IPS-11a (cell line): ENCODE data around the gene TRAPPC3L.
"Not testable (repeated sequence)": the region's sequence is repeated elsewhere in the genome, so short reads cannot be mapped to it uniquely, and the experiment has no call there.

ENCODE experiments used
- H3K4me3 ChIP-seq: one replicate; pipeline ENCODE4 v1.5.1; 2013; ENCODE audit warnings: low read depth, low read length, control low read depth

The TRAPPC3L gene

DNA sequence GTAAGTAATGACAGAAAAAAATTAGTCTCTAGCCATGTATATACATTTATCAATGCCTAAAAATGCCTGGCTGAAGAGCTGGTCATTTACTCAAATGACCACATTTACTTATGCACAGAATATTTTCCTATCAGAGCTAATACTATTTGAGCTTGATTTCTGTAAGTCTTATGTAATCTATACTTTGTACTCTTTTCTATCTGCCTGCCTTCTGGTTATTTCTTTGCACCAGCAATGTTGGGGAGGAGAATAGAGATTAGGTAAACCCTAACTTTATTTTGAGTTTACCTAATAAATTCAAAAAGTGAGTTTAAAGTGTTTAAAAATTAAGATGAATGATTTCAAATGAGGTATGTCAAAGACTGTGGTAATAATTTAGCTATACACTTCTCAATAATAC lies 30.3 kb downstream of the TRAPPC3L start:
- no peak overlapping the region for H3K4me3 ChIP-seq

DNA sequence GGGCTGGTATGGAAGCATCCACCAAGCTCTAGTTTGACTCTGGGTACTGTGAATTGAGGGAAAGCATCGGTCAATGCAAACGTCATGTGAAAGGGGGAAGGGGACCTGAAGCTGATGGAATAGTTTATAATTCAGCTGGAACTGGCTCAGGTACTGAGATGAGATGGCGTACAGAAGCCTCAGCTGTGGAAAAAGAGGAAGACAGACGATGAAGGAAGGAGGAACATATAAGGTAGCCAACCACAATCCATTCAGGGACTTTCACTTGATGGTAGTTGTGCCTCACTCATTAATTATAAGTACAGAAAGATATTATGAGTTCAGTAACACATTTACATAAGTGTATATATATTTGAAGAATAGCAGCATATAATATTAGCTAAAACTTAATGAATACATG lies 31.4 kb downstream of the TRAPPC3L start:
- no peak overlapping the region for H3K4me3 ChIP-seq

DNA sequence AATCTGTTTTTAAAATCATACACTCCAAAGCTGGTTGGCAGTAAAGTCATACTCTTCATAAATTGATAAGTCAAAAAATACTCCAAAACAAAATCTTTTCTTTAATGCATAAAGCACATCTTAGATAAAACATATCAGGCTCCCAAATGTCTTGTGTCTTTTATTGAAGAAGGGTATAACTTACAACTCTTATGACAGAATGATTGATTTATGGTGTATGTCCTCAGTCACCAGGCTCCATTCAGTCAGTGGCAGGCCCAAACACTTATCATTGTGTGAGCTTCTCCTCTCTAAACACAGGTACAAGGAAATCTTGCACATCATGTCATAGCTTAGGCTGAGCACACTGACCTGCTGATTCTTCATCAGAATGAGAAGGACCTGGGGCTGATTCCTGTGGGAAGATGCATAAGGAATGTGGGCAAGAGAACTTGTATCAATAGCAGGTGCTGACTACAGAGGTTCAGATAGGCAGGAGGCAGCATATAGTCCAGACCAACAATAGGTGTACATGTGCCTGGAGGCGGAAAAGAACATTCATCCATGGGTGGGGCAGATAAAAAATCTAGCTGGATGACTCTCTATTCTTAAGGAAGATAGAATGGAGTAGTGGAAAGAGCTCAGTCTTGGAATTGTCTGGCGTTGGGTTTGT lies 32.1 kb downstream of the TRAPPC3L start:
- no peak overlapping the region for H3K4me3 ChIP-seq

DNA sequence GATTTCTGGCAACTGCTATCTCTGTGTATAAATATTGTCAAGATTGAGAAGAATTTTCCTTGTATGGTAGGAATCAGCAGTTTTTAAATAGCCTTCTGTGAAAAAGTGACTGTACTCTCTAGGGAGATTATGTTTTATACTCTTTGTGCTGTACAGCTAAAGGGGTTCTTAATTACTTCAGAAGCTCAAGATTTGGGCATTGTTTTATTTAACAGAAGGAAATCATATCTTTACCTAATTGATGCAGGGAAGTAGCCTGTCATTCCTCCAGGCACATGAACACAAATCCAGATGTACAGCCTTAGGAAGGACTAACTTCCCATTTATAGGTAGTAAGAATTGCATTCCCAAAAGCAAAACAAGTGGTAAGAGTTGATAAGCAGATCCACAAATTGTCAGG lies 32.8 kb downstream of the TRAPPC3L start:
- H3K4me3 ChIP-seq = no peak overlapping the region

DNA sequence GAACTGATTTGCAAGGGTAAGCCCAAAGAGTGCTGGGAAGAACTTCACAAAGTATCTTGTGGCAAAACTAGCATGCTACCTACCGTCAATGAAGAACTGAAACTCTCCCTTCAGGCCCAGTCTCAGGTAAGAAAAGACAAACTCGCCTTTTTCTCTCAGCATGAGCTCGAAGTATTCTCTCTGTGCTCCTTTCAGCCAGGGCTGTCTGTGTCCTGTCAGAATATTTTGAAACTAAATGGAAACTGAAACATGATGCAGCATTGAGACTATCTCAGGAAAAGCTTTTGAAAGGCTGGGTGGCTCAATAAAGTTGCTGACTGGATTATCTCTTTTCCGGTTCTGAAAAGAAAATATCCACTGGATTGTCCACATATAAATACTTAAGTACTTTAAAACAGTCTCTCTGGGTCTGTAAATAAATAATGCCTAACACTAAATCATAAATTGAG lies 33.3 kb downstream of the TRAPPC3L start:
- no peak overlapping the region for H3K4me3 ChIP-seq

DNA sequence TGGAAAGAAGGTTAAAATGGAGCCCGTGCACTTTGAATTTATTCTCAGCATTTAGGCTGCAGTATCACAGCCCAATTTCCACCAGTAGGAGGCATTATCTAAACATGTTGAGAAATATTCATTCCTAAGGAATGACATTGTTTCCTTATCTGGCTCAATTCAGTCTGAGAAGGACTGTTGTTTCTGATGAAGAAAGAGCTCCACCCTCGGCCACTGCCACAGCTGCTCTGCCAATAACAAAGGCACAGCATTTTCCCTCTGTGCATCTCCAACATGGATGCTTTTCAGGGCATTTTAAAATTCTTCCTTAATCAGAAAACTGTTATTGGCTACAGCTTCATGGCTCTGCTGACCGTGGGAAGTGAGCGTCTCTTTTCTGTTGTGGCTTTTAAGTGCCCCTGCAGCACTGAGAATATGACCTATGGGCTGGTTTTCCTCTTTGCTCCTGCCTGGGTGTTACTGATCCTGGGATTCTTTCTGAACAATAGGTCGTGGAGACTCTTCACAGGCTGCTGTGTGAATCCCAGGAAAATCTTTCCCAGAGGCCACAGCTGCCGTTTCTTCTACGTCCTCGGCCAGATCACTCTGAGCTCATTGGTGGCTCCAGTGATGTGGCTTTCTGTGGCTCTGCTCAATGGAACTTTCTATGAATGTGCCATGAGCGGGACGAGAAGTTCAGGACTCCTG lies 33.9 kb downstream of the TRAPPC3L start, which contains the start of gene CALHM5:
Gene CALHM5, plus strand, starts transcription at position 216 of the 687 bp plus-strand sequence. Its CDS starts 58 bp downstream, at position 274.
- H3K4me3 ChIP-seq = no peak within 1 kb of the TSS

DNA sequence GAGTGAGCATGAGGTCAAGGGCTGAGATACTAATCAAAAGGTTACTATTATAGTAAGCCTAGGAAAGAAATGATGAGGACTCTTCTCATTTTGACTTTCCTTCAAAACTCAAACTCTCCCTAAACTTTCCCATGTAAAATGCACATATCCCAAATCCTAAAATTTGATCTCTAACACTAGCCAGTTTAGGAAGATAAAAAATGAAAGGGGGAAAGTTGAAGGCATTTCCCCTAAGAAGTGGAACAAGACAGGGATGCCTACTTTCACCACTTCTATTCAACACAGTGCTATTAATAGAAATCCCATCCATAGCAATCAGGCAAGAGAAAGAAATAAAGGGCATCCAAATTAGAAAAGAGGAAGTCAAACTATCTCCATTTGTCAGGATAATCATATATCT lies 37.0 kb downstream of the TRAPPC3L start:
- H3K4me3 ChIP-seq = no peak overlapping the region

DNA sequence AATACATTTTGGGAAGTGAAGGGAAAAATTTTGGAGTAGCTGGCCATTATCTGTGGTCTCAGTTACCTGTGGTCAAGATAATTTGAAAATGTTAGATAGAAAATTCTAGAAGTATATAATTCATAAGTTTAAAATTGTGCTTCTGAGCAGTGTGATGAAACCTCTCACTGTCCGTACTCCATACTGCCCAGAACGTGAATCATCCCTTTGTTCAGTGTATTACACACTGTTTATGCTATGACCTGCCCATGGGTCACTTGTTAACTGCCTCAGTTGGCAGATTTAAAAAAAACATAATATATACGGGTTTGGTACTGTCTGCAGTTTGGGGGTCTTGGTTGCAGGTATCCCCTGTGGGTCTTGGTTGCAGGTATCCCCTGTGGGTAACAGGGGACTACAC lies 38.2 kb downstream of the TRAPPC3L start:
- no peak overlapping the region for H3K4me3 ChIP-seq

DNA sequence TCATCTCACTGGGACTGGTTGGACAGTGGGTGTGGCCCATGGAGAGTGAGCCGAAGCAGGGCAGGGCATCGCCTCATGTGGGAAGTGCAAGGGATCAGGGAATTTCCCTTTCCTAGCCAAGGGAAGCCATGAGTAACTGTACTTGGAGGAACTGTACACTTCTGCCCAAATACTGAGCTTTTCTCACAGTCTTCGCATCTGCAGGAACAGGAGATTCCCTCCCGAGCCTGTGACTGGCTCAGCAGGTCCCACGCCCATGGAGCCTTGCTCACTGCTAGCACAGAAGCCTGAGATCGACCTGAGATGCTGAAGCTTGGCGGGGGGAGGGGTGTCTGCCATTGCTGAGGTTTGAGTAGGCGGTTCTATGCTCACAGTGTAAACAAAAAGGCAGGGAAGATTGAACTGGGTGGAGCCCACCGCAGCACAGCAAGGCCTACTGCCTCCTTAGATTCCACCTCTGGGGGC lies 44.5 kb downstream of the TRAPPC3L start:
- no peak overlapping the region for H3K4me3 ChIP-seq

DNA sequence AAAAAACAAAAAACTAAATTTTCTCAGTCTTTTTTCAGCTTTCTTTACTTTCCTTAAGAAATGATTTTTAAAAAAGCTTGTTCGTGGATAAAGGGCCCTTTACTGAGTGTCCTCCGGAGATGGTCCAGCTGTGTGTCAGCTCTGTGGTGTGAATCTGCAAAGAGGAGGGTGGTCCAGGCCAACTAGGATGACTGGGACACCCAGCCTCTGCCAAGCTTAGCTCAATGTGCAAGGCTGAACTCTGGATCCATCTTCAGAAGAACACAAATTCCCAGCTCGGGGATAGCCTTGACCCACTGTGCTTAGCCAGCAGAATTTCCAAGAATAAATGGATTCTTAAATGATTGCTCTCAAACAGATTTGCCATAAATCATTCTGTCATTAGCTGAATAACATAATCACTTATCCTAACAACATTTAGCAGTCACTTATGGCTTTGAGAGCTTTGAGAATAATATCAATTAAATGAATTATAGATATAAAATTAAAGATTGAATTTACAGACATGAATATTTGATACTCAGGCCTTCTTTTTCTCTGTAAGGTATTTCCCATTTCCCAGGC lies 48.3 kb downstream of the TRAPPC3L start:
- H3K4me3 ChIP-seq = no peak overlapping the region

DNA sequence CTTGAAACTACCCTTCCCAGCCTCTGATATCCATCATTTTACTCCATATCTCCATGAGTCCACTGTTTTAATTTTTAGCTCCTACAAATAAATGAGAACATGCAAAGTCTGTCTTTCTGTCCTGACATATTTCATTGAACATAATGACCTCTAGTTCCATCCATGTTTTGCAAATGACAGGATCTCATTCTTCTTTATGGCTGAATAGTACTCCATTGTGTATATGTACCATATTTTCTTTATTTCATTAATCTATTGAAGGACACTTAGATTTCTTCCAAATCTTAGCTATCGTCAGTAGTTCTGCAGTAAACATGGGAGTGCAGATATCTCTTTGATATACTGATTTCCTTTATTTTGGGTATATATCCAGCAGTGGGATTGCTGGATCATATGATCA lies 50.3 kb downstream of the TRAPPC3L start:
- H3K4me3 ChIP-seq = not testable (repeated sequence)

DNA sequence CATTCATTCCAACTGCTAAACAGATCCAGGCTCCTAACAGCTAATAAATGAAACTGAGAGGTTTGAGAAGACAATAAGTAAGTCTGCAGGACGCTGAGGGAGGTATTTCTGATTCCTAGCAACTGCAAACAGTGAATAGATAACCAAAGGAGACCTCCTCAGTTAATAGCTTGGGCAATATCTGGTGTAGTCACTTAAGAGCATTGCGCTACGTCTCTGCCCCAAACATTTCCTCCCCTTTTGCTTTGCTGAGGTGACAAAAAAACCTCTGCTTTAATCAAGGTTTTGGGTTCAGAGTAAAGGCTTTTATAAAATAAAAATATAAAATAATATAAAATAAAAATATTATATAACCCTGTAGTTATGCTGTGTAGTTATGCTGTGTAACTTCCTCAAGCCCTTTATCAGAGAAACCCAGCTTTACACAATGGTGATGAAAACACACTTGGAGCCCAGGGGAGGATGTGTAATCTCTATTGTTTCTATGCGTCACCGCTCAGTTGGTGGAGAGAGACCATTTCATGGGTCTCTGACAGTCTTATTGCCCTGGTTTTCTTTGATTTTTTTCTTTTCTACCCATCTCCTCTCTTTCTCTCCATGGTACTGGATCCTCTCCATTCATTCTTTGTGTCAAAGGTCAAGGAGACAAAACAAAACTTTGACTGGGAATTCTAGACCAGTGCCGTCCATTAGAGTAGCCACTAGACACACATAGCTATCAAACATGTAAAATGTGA lies 53.0 kb downstream of the TRAPPC3L start:
- H3K4me3 ChIP-seq = no peak overlapping the region

DNA sequence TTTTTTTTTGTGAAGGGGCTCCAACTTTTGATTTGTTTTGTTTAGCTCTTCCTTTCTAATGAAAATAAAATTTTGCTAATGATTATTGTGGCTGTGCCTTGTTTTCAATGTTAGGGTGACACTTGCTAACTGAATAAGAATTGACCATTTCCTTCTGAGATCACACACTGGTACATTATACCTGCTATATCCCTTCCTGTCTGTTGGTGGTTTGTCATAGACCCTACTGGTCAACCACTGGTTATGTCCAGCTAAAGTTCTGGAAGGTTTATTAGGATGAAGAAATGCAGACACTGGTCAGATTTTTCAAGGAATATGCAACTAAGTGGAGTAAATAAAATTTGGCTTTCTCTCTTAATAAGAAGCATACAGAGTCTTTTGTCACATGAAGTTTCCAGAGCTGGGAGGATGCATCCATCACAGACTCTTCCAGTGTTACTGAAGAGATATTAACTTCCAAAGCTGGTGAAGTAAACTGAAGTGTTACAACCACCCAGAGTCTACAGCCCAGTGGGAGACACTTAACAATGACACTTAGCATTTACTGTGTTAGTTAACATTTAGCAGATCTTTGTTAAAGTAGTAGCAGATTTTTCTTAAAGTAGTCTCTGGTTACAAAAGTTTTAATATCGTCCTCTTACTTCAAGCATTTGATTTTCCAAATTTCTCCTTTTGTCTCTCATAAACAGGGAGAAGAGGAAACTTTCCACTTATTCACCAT lies 53.7 kb downstream of the TRAPPC3L start:
- H3K4me3 ChIP-seq = no peak overlapping the region

DNA sequence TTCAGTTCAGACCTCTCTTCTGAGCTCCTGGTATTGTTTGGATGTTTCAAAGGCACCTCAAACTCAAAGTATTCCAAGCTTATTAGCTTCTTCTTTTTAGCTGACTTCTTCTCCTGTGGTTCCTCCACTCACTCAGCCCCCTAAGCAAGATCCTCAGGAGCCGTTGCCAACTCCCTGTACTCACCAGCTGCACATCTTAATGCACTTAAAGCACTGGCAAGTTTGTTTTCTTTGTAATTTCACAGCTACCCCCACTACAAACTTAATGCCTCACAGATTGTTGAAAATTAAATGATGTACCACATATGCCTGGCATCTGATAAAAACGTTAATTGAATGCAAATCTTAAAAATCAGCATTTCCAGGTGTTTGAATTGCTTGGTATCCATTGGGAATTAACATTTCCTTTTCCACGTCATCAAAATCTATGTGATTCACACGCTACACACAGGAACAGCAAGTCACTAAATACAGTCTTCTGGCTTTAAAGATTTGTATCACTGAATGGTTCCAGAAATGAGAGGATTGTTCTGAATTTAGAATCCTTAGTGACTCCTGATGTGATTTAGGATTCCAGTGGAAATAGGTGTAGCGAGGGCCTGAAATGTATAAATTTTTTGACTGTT lies 59.8 kb downstream of the TRAPPC3L start:
- H3K4me3 ChIP-seq = no peak overlapping the region

DNA sequence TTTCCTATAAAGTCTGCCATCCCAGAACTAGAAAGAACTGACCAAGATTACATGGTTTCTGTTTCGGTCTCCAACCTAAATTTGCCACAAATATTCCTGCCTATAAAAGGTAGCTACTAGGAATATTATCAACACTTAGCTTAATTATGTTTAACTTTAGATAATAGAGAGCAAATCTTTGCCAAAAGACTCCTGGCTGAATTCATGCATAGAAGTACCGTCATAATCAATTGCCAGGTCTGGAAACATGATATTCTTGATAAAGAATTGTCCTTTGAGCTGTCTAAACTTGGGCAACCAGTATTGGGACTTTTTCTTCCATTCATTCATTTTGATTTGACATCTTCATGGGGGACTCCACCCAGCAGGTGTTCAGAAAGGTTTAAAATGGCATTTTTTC lies 61.9 kb downstream of the TRAPPC3L start:
- H3K4me3 ChIP-seq = no peak overlapping the region

DNA sequence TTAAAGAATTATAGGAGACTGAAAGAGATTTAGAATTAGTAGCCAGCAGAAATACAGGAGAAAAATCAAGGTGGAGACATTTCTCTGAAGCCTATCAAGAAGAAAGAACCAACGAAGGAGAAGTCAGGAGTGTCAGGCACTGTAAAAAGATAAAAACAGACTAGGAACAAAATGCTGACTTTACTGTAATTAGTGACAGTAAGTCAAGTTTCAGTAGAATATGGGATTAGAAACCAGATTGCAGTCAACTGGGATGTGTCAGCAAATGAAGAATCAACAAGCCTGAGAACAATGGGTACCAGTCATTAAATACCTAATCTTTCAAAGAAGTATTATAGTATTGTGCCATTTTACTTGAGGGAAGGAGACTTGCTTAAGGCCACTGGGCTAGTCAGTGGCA lies 62.7 kb downstream of the TRAPPC3L start:
- no peak overlapping the region for H3K4me3 ChIP-seq

DNA sequence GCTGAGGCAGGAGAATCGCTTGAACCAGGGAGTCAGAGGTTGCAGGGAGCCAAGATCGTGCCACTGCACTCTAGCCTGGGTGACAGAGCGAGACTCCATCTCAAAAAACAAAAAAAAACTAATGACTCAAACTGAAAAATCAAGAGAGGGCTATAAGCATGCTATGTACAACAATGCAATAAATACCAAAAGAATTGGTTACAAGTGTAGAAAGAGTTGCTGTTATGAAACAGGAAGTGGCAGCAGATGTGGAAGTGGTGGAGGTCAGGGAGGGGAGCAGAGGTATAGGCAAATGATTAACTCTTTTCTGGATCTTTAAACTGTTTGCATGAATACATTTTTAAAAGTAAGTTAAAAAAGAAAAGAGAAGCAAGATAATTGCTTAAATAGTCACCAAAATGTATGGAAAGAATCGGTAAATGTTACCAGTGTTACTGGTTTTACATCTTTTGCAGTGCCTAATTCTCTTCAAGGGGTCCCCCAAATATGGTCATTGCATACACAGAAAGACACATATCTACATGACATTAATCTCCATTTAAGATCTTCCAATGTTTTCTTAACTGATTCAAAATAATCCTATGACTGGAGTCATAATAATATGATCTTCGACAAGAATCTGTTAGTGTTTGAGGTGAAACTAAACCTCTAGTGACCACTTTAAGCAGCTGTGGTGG lies 69.3 kb downstream of the TRAPPC3L start:
- no peak overlapping the region for H3K4me3 ChIP-seq

DNA sequence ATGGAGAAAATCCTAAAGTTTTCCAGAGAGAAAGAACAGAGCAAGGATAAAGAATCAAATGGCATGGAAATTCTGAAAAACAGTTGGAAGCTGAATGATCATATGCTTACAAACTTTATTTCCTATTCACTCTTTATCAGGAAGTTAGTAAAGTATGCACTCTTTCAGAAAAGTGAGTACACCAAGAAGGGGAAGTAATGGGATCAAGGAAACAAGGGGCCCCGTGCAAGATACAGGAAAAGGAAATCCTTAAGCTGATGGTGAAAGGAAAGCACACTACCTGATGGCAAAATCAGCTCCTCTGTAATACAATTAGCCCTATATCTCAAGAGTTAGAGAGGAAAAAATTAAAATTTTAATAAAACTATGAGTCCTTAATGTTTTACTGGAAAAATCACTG lies 70.3 kb downstream of the TRAPPC3L start:
- H3K4me3 ChIP-seq = no peak overlapping the region

DNA sequence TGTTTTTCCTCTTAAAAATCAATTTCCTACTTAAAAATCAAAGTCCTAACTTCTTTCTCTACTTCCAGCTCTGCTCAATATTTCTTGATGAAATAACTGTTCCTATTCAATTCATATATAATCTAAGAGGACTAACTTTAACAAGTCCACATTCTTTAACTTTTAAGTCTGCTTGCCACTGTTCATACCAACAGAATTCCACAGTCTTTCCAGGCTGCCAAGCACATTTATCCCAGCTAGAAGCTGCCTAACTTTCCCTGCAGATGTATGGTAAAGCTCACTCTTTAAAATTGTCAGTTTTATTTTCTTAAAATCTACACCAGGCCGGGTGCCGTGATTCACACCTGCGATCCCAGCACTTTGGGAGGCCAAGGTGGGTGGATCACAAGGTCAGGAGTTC lies 72.8 kb downstream of the TRAPPC3L start:
- H3K4me3 ChIP-seq = no peak overlapping the region

DNA sequence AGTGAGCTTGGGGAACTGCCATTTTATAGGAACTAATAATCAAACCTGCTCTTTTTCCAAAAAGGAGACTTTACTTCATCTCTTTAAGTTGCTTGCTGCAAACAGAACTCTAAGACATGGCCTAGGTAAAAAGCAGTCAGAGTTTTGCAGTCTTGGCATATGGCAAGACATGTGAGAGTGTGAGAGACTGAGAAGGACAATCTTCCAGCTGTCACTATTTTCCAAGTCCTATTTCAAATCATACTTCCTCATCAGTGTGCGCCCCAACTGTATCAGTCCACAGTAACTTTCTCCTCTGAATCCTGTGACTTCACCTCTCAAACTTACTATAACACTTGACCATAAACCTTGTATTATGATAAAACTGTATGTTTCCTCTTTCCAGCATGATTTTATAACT lies 74.0 kb downstream of the TRAPPC3L start:
- no peak overlapping the region for H3K4me3 ChIP-seq
